HFFc6 (cell line): Measurements from ENCODE around the gene CACNA1G. TPM values are rescaled to one million over a fixed set of nuclear protein-coding genes. Genes with fewer than 3 reads are reported as not detected.

Source experiments
- DNase-seq: peaks from one replicate; pipeline ENCODE4 v3.0.0-alpha.2; 2018
- H3K27ac Mint-ChIP-seq: 2 replicates; pipeline ENCODE4 v1.8.0; 2020; ENCODE audit warnings: mild to moderate bottlenecking, mixed read lengths
- H3K27me3 Mint-ChIP-seq: 2 replicates; pipeline ENCODE4 v1.8.0; 2021; ENCODE audit warnings: mild to moderate bottlenecking, moderate library complexity, mixed read lengths; ENCODE audit not compliant: insufficient read depth
- H3K36me3 Mint-ChIP-seq: 2 replicates; pipeline ENCODE4 v1.8.0; 2021; ENCODE audit warnings: low read depth, mixed read lengths
- H3K4me1 Mint-ChIP-seq: 2 replicates; pipeline ENCODE4 v1.8.0; 2020; ENCODE audit warnings: low read depth, mixed read lengths
- H3K4me3 Mint-ChIP-seq: 2 replicates; pipeline ENCODE4 v1.8.0; 2020; ENCODE audit warnings: mild to moderate bottlenecking, moderate library complexity, mixed read lengths
- H3K9me3 Mint-ChIP-seq: 2 replicates; pipeline ENCODE4 v1.8.0; 2020; ENCODE audit warnings: mild to moderate bottlenecking, mixed read lengths
- total RNA-seq, 6 experiments: library from RNA; stranded (reverse); fragmentation: NEBNext Ultra II Directional; extraction: Animal tissue kit (Norgen Biotek cat#: 25700); gene quantifications; 2 replicates in 1 of 6; 3 replicates in 5 of 6; pipeline ENCODE4 v1.2.3, GENCODE V29; 2021
- TF ChIP-seq, protein P1 (sequence below): fragments of 200-600 bp; sonication (generic); IDR thresholded peaks from 2 replicates; pipeline ENCODE4 v1.5.0; 2021; ENCODE audit warnings: antibody characterized with exemption, mild to moderate bottlenecking

CACNA1G gene
- total RNA-seq, 6 experiments from 2014 or later, result 0.03 to 0.19 (median 0.05) TPM; not detected in 1

- TF ChIP-seq, protein P1, sequence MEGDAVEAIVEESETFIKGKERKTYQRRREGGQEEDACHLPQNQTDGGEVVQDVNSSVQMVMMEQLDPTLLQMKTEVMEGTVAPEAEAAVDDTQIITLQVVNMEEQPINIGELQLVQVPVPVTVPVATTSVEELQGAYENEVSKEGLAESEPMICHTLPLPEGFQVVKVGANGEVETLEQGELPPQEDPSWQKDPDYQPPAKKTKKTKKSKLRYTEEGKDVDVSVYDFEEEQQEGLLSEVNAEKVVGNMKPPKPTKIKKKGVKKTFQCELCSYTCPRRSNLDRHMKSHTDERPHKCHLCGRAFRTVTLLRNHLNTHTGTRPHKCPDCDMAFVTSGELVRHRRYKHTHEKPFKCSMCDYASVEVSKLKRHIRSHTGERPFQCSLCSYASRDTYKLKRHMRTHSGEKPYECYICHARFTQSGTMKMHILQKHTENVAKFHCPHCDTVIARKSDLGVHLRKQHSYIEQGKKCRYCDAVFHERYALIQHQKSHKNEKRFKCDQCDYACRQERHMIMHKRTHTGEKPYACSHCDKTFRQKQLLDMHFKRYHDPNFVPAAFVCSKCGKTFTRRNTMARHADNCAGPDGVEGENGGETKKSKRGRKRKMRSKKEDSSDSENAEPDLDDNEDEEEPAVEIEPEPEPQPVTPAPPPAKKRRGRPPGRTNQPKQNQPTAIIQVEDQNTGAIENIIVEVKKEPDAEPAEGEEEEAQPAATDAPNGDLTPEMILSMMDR, result no peak
- no peak overlapping the region for H3K27ac Mint-ChIP-seq
- no peak overlapping the region for H3K4me3 Mint-ChIP-seq
- no peaks in the 10 kb centered on the region for H3K36me3 Mint-ChIP-seq
- no peaks in the 10 kb centered on the region for H3K4me1 Mint-ChIP-seq
- no peaks in the 10 kb centered on the region for H3K9me3 Mint-ChIP-seq
- DNase-seq, result no peak
- peaks cover 19% of the 10 kb centered on the region for H3K27me3 Mint-ChIP-seq
Observed at GRCh38 chr17:50573866-50574611, 13.5 kb downstream of the CACNA1G start.

- TF ChIP-seq, protein P1, result peak; percentile 34; the same call in 1 of the 2 replicates
- DNase-seq, result no peak
- Mint-ChIP-seq H3K4me1 (no peaks in the 10 kb centered on the region), H3K36me3 (no peaks in the 10 kb centered on the region), H3K27me3 (peaks cover 21% of the 10 kb centered on the region), H3K27ac (no peak overlapping the region), H3K4me3 (no peak overlapping the region), H3K9me3 (no peaks in the 10 kb centered on the region)
Observed at GRCh38 chr17:50575581-50576210, 15.2 kb downstream of the CACNA1G start.

GRCh38 chr17:50576864-50577263 lies 16.3 kb downstream of the CACNA1G start:
- Mint-ChIP-seq H3K4me3 (no peak overlapping the region), H3K27me3 (peaks cover 29% of the 10 kb centered on the region), H3K4me1 (no peaks in the 10 kb centered on the region), H3K27ac (no peak overlapping the region), H3K36me3 (no peaks in the 10 kb centered on the region), H3K9me3 (no peaks in the 10 kb centered on the region)
- no peak for DNase-seq
- TF ChIP-seq, protein P1, result no peak

DNA sequence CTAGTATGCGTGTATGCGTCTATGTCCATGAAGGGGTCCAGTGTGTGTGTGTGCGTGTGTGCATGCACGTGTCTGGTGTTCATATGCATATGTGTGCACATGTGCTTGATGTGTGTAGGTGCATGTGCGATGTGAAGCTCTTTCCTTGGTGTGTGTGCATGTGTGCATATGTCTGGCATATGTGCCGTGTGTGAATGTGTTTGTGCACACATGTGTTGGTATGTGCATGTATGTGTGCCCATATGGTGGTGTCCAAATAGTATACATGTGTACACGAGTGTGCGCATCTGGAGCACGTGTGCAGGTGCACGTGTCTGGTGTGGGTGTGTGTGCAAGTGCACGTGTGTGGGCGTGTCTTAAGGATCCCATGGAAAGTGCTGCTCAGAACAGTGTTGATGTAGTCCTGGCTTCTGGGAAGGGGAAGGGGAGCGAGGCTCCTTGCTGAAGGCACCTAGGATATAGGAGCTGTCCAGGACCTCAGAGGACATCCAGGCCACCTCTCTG lies 17.0 kb downstream of the CACNA1G start:
- H3K27ac Mint-ChIP-seq, result no peak overlapping the region
- H3K27me3 Mint-ChIP-seq, result peaks cover 28% of the 10 kb centered on the region
- H3K4me3 Mint-ChIP-seq, result no peak overlapping the region
- H3K9me3 Mint-ChIP-seq, result no peaks in the 10 kb centered on the region
- TF ChIP-seq, protein P1, result no peak
- DNase-seq, result no peak
- H3K36me3 Mint-ChIP-seq, result no peaks in the 10 kb centered on the region
- no peaks in the 10 kb centered on the region for H3K4me1 Mint-ChIP-seq

DNA sequence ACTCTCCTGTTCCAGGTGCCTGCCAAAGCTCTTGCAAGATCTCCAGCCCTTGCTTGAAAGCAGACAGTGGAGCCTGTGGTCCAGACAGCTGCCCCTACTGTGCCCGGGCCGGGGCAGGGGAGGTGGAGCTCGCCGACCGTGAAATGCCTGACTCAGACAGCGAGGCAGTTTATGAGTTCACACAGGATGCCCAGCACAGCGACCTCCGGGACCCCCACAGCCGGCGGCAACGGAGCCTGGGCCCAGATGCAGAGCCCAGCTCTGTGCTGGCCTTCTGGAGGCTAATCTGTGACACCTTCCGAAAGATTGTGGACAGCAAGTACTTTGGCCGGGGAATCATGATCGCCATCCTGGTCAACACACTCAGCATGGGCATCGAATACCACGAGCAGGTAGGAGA lies 17.7 kb downstream of the CACNA1G start:
- H3K4me3 Mint-ChIP-seq, result no peak overlapping the region

More for the DNA sequence above, 17.7 kb downstream of the CACNA1G start:
- no peak for DNase-seq
- Mint-ChIP-seq H3K27me3 (peaks cover 34% of the 10 kb centered on the region), H3K36me3 (no peaks in the 10 kb centered on the region), H3K4me1 (no peaks in the 10 kb centered on the region), H3K27ac (no peak overlapping the region), H3K9me3 (no peaks in the 10 kb centered on the region)
- TF ChIP-seq, protein P1, result no peak
